Nephron (organoid): ENCODE results near the gene PCOLCE2.

Experiments used
- H3K27ac Mint-ChIP-seq, 3 experiments: 2 replicates each; pipeline ENCODE4 v1.8.0; 2020; ENCODE audit warnings: mixed read lengths in 3 of 3, mild to moderate bottlenecking in 2 of 3, moderate library complexity in 1 of 3
- H3K27me3 Mint-ChIP-seq: 2 replicates; pipeline ENCODE4 v1.8.0; 2021; ENCODE audit warnings: low read depth, mild to moderate bottlenecking, moderate library complexity, mixed read lengths
- H3K36me3 Mint-ChIP-seq: 2 replicates; pipeline ENCODE4 v1.8.0; 2020; ENCODE audit warnings: low read depth, mixed read lengths
- H3K4me1 Mint-ChIP-seq: 2 replicates; pipeline ENCODE4 v1.8.0; 2020; ENCODE audit warnings: mixed read lengths
- H3K4me3 Mint-ChIP-seq, 3 experiments: 2 replicates each; pipeline ENCODE4 v1.8.0; 2020; ENCODE audit warnings: mild to moderate bottlenecking in 3 of 3, mixed read lengths in 3 of 3, moderate library complexity in 2 of 3
- H3K9me3 Mint-ChIP-seq: 2 replicates; pipeline ENCODE4 v1.8.0; 2020; ENCODE audit warnings: mixed read lengths
- TF ChIP-seq, protein P1 (sequence below), 3 experiments: fragments of 200-600 bp; sonication (generic); IDR thresholded peaks; one replicate each; pipeline ENCODE4 v1.5.0; 2021; ENCODE audit warnings: antibody characterized with exemption in 3 of 3; ENCODE audit not compliant: unreplicated experiment in 3 of 3

PCOLCE2 gene

GRCh38 chr3:142846779-142847577 lies 41.9 kb downstream of the PCOLCE2 start:
- TF ChIP-seq, protein P1, sequence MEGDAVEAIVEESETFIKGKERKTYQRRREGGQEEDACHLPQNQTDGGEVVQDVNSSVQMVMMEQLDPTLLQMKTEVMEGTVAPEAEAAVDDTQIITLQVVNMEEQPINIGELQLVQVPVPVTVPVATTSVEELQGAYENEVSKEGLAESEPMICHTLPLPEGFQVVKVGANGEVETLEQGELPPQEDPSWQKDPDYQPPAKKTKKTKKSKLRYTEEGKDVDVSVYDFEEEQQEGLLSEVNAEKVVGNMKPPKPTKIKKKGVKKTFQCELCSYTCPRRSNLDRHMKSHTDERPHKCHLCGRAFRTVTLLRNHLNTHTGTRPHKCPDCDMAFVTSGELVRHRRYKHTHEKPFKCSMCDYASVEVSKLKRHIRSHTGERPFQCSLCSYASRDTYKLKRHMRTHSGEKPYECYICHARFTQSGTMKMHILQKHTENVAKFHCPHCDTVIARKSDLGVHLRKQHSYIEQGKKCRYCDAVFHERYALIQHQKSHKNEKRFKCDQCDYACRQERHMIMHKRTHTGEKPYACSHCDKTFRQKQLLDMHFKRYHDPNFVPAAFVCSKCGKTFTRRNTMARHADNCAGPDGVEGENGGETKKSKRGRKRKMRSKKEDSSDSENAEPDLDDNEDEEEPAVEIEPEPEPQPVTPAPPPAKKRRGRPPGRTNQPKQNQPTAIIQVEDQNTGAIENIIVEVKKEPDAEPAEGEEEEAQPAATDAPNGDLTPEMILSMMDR (IDR thresholded peaks at IDR 0.05; ENCODE audit: unreplicated experiment in 3 of 3): no peak
- peaks cover 9% of the 10 kb centered on the region for H3K4me1 Mint-ChIP-seq

GRCh38 chr3:142844339-142844977 lies 44.4 kb downstream of the PCOLCE2 start:
- Mint-ChIP-seq H3K27me3 (no peaks in the 10 kb centered on the region), H3K4me1 (peaks cover 9% of the 10 kb centered on the region), H3K4me3 (no peak overlapping the region), H3K27ac (no peak overlapping the region), H3K36me3 (no peaks in the 10 kb centered on the region), H3K9me3 (no peaks in the 10 kb centered on the region)
- TF ChIP-seq, protein P1 (IDR thresholded peaks at IDR 0.05; ENCODE audit: unreplicated experiment in 3 of 3): peak in 1 of 3 experiments; percentile 32

More at GRCh38 chr3:142846779-142847577, 41.9 kb downstream of the PCOLCE2 start:
- peak overlapping the region in 2 of 3 experiments; percentile 32 to 70 for H3K27ac Mint-ChIP-seq
- H3K4me3 Mint-ChIP-seq: no peak overlapping the region
- H3K9me3 Mint-ChIP-seq: no peaks in the 10 kb centered on the region
- no peaks in the 10 kb centered on the region for H3K36me3 Mint-ChIP-seq
- H3K27me3 Mint-ChIP-seq: no peaks in the 10 kb centered on the region

- Mint-ChIP-seq H3K4me3 (no peak overlapping the region), H3K4me1 (no peaks in the 10 kb centered on the region), H3K36me3 (peaks cover 5% of the 10 kb centered on the region), H3K9me3 (peaks cover 4% of the 10 kb centered on the region), H3K27me3 (no peaks in the 10 kb centered on the region), H3K27ac (no peak overlapping the region)
- TF ChIP-seq, protein P1 (IDR thresholded peaks at IDR 0.05; ENCODE audit: unreplicated experiment in 3 of 3): no peak
Observed at GRCh38 chr3:142839831-142840230, 49.1 kb downstream of the PCOLCE2 start.

- Mint-ChIP-seq H3K9me3 (peaks cover 4% of the 10 kb centered on the region), H3K36me3 (peaks cover 5% of the 10 kb centered on the region), H3K4me1 (no peaks in the 10 kb centered on the region), H3K27ac (no peak overlapping the region), H3K4me3 (no peak overlapping the region), H3K27me3 (no peaks in the 10 kb centered on the region)
- TF ChIP-seq, protein P1 (IDR thresholded peaks at IDR 0.05; ENCODE audit: unreplicated experiment in 3 of 3): no peak
Observed at GRCh38 chr3:142837526-142837925, 51.4 kb downstream of the PCOLCE2 start.

GRCh38 chr3:142828703-142829305 lies 60.1 kb downstream of the PCOLCE2 start:
- Mint-ChIP-seq H3K4me1 (peaks cover under 1% of the 10 kb centered on the region), H3K27ac (no peak overlapping the region), H3K4me3 (no peak overlapping the region), H3K36me3 (no peaks in the 10 kb centered on the region), H3K27me3 (peaks cover 7% of the 10 kb centered on the region), H3K9me3 (no peaks in the 10 kb centered on the region)
- TF ChIP-seq, protein P1 (IDR thresholded peaks at IDR 0.05; ENCODE audit: unreplicated experiment in 3 of 3): peak; percentile 92 to 95 (median 93)
